Liver (tissue), 3 donors: Measurements from ENCODE around the gene RHOT2.

ENCODE experiments used
- CTCF ChIP-seq: fragments of 150-350 bp; IDR thresholded peaks from 2 replicates; pipeline ENCODE4 v1.5.1; 2017; ENCODE audit warnings: improper control_type of control experiment, low read depth, low read length; ENCODE audit not compliant: missing input control
- EGR1 ChIP-seq, 2 donors: IDR thresholded peaks; 2 replicates each; pipeline ENCODE4 v1.6.1; 2016 to 2018; ENCODE audit warnings: antibody characterized with exemption in 2 of 2, low read depth in 2 of 2
- RAD21 ChIP-seq, 2 donors: IDR thresholded peaks; 2 replicates each; pipeline ENCODE4 v1.6.1; 2016; ENCODE audit warnings: antibody characterized with exemption in 2 of 2, mild to moderate bottlenecking in 2 of 2
- REST ChIP-seq: IDR thresholded peaks from 2 replicates; pipeline ENCODE4 v1.6.1; 2016; ENCODE audit warnings: antibody characterized with exemption, mild to moderate bottlenecking
- SP1 ChIP-seq: IDR thresholded peaks from 2 replicates; pipeline ENCODE4 v1.6.1; 2018; ENCODE audit warnings: antibody characterized with exemption, mild to moderate bottlenecking
- TAF1 ChIP-seq: conservative IDR thresholded peaks from 2 replicates; pipeline ENCODE4 v1.6.1; 2016; ENCODE audit warnings: antibody characterized with exemption, mild to moderate bottlenecking
- YY1 ChIP-seq: IDR thresholded peaks from 2 replicates; pipeline ENCODE4 v1.6.1; 2016; ENCODE audit warnings: antibody characterized with exemption, mild to moderate bottlenecking
- donor health status: healthy.
- donor health status: healthy.

- no peak for TF ChIP-seq TAF1
- TF ChIP-seq CTCF = no peak
- TF ChIP-seq YY1 = no peak
- TF ChIP-seq RAD21 (IDR thresholded peaks at IDR 0.05) = no peak
- TF ChIP-seq SP1 = no peak
- no peak for TF ChIP-seq EGR1 (IDR thresholded peaks at IDR 0.05; ENCODE audit: low read depth in 2 of 2)
- no peak for TF ChIP-seq REST
Observed at GRCh38 chr16:684961-685696, 17.2 kb downstream of the RHOT2 start.
